ENCODE measurements around the gene SENP1.
A peak's percentile ranks its signal among the peaks of the same experiment; 100 is the strongest.
"Not testable (repeated sequence)": the region's sequence is repeated elsewhere in the genome, so short reads cannot be mapped to it uniquely, and the experiment has no call there.

SENP1 gene

DNA sequence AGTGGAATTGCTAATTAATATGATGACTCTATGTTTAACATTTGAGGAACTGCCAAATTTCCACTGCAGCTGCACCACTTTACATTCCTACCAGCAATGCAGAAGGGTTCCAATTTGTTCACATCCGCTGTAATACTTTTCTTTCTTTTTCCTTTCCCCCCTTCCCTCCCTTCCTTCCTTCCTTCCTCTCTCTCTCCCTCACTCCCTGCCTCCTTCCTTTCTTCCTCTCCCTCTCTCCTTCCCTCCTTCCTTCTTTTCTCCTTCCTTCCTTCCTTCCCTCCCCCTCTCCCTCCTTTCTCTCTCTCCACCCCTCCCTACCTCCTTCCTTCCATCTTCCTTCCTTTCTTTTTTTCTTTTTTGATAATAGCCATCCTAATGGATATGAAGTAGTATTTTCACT lies 10.1 kb upstream of the SENP1 start:
- no peak for DNase-seq (ENCODE audit: extremely low read depth in 1 of 2, low read depth in 1 of 2)

DNA sequence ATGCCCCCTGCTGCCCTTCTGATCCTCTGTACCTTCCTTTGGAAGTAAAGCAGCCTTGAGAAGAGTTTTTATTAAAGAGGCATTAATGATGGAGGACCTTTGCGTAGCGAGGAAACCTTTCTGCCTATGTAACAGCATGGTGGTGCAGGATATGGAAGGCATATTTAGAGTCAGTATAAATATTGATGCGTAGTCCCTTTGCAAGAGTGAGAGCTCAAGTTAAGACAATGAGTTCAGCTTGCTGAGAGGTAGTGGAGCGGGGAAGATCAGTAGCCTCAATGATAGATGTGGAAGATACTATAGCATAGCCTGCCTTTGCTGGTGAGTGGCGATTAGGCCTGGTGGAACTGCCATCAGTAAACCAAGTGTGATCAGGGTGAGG lies 5.4 kb upstream of the SENP1 start:
- not testable (repeated sequence) for DNase-seq (ENCODE audit: extremely low read depth in 1 of 2, low read depth in 1 of 2)

DNA sequence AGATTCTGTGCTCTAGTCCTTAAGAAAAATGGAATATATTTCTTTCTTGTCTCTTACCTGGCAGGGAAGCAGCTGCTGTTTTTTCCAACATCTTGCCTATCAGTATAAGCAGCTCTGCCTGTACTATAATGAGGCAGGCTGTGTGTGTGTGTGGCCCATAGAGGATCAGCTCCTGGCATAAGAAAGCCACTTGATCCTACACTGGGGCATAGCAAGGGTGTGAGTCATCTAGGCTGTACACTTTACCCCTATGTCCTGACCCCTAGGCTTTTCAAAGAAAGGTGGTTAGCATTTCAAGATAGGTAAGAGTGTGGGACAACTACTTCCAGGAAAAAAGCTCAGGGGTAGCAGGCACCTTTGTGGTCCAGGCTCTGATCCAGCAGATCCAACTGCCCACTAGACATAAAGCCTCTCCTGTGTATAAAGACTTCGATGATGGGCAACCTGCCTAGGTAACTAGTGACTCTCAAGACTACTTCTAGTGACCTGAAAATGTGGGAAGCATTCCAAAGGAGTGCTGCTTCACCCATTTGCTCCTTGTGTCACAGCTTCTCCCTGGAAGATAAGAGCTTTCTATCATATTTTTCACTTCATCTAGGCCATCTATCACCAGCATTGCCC lies 4.9 kb upstream of the SENP1 start:
- DNase-seq (ENCODE audit: extremely low read depth in 1 of 2, low read depth in 1 of 2), result no peak

DNA sequence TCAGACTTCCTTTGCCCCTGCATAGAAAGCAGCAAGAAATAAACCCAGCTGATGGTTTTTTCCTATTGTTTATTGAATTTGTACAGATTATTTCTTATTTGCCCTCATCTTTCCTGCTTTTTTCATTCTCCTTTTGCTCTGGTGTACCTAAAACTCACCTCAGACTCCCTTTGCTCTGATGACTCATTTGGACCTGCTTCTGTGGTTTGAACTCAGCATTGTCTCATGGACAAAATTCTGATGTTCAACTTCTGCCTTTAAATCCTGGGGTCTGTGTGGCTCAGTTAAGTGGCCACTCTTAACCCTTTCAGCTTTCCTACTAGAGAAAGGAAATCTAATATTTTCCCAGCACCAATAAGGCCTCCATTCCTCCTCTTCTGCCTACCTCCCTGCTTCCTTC lies 3.5 kb upstream of the SENP1 start:
- DNase-seq (ENCODE audit: extremely low read depth in 1 of 2, low read depth in 1 of 2), result no peak

DNA sequence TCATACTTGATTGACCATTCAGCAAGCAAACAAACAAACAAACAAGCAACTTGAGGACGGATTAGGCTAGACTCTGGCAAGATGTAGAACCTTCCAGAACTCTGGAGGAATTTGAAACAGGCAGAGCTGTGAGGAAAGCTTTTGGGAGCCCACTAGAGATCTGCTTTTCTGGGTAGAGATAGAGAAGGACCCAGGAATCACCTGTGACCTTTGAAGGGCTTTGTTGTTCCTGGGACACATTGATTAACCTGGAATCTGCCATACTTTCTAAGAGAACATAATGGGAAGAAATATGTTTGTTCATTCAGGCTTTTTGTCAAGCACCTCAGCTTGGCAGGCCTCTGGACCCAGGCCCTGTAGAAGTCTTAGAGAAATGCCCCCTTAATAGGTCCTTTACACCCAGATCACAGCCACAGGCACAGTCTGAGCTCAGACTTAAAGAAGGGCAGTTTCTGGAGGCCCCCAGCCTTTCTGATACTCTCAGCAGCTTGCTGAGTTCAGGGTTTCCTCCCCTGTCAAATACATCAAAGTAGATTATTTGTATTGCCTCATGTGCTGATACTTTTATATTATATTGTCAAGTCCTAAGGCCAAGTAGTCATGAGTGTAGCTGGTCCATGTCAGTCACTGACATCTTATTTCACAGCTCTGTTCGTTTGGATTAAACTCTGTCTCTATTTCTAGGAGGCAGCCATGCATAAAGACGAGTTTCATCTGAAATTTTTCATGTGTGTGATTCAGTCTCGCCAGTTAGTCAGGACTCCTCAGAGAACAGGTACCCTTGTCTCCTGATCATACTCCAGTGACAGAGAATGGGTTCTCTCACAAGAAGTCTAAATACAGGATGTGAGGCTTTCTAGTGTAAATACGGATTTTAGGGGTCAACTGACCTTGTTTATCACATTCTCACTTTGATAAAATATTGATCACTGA lies 1.1 kb upstream of the SENP1 start:
- no peak for DNase-seq (ENCODE audit: extremely low read depth in 1 of 2, low read depth in 1 of 2)

DNA sequence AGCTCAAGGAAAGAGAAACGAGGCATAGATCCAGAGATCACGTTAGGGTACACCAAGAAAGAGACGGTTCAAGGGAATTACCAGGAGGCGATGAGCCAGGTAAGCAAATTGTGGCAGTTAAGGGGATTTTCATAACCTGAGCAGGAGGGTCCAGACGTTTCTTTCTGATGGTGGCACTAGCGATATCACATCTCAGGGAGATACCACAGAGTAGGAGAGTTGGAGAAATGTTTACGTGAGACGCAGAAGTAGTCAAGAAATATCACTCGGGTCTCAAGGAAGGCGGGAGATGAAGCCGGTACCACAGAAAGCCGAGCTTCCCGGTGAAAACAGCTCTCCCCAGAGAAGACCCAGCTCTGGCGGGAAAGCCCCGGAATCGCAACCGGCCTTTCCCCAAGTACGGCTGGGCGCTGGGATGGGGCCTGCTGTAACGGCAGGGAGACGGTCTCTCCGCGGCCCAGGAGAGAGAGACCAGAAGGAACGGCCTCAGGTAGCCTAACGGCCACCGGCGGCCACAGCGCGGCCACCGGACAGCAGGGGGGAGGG lies 485 bp downstream of the SENP1 start:
- DNase-seq (ENCODE audit: extremely low read depth in 1 of 2, low read depth in 1 of 2), result peak in 1 of 2 donors; percentile 36

DNA sequence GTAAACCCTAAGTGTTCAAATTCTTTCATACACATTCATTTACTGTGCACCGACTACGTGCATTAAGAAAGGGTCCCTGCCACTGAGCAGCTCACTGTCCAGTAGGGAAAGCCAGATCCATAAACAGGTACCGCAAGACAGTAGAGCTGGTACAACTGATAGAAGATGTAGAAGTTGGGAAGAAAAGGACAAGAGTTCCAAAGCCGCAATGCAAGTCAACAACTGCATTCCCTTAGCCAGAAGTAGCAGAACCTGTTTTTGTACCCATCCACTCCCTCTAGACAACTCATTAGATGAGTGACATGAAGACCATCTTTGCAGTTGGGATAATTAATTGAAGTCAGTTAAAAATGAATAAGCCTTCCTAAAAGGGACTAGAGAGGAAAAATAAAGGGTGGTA lies 1.3 kb downstream of the SENP1 start:
- no peak for DNase-seq (ENCODE audit: extremely low read depth in 1 of 2, low read depth in 1 of 2)

DNA sequence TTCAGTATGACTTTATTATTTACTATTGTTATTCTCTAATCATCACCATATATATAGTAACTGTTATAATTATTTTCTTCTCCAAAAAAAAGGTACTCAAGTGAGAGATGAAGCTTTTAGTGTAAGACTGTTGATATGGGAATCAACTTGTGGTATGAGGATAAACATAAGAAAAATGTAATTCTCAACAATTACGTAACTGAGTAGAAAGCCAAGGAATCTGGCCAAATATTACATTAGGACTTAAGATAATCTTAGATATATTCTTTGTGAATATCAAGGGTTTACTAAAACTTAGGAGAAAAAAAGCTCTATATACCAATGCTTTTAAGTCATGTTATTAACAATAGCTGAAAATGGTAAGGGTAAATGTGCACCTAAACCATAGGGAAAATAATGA lies 13.3 kb downstream of the SENP1 start:
- DNase-seq (ENCODE audit: extremely low read depth in 1 of 2, low read depth in 1 of 2), result no peak

DNA sequence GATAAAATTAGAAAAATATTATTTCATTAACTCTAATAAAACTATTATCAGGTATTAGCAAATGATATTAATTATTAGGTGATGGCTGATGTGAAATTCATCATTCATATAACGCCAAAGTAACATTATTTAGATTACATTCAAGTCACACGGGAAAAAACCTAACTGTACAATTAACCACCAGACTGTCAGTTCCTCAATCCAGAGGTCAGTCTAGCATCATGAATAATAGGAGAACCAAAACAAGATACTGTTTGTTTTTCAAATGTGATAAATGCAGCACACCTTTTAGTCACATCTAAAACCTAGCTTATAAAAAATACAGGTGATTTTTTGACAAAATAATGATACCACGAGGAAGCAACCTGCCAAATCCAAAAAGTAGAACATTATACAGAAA lies 19.6 kb downstream of the SENP1 start:
- DNase-seq (ENCODE audit: extremely low read depth in 1 of 2, low read depth in 1 of 2), result no peak

DNA sequence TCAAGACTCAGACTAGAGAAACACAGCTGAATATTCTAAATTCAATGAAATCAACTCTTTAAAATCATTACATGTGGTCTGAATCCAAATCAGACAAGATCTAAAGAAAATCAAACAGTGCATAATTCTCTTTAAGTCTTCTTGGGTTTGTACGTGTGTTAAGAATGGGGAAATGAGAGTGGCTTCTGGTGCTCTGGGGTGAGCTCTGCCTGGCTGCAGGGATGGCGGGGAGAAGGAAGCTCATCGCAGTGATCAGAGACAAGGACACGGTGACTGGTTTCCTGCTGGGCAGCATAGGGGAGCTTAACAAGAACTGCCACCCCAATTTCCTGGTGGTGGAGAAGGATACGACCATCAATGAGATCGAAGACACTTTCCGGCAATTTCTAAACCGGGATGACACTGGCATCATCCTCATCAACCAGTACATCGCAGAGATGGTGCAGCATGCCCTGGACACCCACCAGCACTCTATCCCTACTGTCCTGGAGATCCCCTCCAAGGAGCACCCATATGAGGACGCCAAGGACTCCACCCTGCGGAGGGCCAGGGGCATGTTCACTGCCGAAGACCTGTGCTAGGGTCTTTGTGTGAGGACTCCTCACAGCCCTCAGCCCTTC lies 20.9 kb downstream of the SENP1 start:
- DNase-seq (ENCODE audit: extremely low read depth in 1 of 2, low read depth in 1 of 2), result no peak

DNA sequence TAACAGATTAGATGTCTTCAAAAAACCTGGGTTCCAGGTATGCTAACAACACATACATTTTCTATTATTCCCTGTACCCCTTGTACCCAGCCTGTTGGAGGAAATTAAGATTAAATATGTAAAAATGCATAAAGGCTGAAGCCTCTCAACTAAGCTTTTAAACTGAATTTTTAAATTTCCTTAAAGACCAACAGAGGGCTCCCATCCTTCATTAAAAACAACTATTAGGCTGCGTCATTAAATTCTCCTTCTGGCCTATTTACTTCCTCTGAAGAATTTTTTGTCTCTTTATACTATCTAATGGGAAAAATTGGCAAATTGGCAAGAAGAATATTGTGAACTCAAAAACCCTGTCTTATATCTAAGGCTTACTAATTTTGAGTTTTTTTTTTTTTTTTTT lies 21.8 kb downstream of the SENP1 start:
- DNase-seq (ENCODE audit: extremely low read depth in 1 of 2, low read depth in 1 of 2), result no peak

DNA sequence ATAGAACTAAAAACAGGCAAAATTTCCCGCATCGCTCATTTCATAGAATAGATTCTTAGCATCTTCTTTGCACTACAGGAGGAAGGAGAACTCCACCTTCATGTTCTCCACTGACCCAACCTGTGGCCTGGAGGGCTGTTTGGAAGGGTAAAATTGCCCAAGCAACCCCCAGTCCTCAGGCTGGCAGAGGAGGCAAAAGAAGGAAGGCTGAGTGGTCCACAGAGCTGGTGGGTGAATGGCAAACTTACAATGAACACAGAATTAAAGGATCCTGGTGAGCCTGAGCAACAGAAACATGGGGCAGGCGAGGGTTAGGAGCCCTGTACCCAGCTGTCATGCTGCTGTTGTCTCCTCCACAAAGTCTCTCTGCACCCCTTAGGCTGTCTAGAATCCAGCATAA lies 25.1 kb downstream of the SENP1 start:
- DNase-seq (ENCODE audit: extremely low read depth in 1 of 2, low read depth in 1 of 2), result no peak

DNA sequence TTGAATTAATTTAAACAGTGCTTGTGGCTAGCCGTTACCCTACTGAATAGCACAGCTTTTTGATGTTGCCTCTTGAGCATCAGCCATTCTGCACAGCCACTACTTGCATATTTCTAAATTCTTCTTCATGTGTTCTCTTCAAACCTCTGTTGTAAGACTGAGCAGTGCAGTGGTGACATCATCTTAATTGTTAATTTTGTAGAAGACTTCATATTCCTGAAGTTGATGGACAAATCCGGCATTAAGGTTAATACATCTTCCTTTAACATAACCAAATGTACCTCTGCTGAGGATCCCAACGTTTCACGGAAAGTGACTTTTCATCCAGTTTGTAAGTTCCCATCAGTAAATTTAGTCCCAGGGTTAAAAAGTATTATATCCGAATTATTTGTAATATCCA lies 25.6 kb downstream of the SENP1 start:
- DNase-seq (ENCODE audit: extremely low read depth in 1 of 2, low read depth in 1 of 2), result no peak

DNA sequence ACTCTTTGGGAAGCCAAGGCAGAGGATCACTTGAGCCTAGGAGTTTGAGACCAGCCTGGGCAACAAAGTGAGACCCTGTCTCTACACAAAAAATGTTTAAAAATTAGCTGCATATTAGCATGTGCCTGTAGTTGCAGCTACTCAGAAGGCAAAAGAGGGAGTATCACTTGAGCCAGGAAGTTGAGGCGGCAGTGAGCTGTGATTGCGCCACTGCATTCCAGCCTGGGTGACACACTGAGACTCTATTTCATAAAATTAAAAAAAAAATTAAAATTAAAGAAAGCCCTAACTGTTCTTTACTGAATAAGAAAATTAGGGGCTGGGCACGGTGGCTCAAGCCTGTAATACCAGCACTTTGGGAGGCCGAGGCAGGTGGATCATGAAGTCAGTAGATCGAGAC lies 27.0 kb downstream of the SENP1 start:
- no peak for DNase-seq (ENCODE audit: extremely low read depth in 1 of 2, low read depth in 1 of 2)

DNA sequence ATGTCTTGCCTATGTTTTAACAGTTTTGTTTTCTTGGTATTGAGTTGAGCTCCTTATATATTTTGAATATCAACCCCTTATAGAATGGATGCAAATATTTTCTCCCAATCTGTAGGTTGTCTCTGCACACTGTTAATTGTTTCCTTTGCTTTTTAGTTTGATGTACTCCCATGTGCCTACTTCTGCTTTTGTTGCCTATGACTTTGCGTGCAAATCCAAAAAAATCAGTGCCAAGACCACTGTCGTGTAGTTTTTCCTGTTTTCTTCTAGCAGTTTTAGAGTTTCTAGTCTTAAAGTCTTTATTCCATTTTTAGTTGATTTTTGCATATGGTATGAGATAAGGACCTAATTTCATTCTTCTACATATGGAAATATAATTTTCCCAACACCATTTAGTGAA lies 28.8 kb downstream of the SENP1 start:
- DNase-seq (ENCODE audit: extremely low read depth in 1 of 2, low read depth in 1 of 2), result no peak

DNA sequence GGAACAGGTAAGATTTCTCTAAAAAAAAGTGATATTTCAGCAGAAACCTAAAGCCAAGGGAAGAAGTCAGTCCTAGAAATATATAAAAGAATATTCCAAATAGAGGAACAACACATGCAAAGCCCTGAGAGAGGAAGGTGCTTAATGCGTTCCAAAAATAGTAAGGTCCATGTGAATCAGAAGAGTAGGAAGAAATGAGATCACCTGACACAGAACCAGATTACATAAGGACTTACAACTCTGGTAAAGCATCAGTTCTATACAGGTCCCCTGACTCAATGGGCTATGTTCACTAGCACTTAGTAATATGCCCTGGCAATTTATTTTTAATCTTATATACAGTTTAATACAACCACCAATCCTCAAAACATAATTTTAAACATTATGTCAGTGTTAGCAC lies 30.0 kb downstream of the SENP1 start:
- DNase-seq (ENCODE audit: extremely low read depth in 1 of 2, low read depth in 1 of 2), result no peak

DNA sequence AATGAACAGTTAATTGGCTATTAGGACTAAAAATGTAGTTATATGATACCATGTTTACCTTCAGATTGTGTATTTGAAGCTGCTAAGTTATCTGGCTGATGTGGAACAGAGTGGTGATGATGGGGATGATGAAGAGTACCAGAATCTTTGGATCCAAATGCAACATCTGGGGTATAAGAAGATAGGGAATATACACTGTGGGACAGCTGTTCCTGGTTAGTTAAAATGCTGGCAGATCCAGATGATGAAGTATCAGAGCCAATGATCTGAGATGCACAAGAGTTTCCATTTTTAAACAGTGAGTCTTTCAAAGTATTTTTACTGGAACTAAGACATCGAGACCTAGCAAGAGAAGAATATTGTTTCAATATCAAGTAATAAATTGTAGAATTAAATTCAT lies 31.6 kb downstream of the SENP1 start:
- DNase-seq (ENCODE audit: extremely low read depth in 1 of 2, low read depth in 1 of 2), result no peak

DNA sequence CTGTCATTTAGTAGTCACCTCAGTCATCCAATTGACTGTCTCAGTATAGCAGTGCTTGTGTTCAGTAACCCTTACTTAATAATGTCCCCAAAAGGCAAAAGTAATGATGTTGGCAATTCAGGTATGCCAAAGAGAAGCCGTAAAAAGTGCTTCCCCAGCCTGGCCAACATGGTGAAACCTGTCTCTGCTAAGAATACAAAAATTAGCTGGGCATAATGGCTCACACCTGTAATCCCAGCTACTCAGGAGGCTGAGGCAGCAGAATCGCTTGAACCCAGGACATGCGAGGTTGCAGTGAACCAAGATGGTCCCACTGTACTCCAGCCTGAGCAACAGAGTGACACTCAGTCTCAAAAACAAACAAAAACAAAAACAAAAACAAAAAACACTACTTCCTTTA lies 33.6 kb downstream of the SENP1 start:
- no peak for DNase-seq (ENCODE audit: extremely low read depth in 1 of 2, low read depth in 1 of 2)

DNA sequence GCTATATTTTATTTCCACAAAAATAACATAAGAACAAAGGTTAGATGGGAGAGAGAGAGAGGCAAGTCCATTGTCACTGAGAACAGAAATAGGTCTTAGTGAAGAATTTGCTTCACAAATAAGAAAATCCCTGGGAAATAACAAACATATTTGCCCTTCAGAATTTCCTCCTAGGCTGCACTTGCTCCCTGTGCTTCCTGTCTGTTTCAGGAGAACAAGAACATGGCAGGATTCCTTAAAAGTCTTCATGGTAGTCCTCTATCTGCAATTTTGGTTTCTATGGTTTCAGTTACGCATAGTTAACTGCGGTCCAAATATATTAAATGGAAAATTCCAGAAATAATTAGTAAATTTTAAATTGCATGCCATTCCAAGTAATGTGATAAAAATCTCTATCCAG lies 34.1 kb downstream of the SENP1 start:
- DNase-seq (ENCODE audit: extremely low read depth in 1 of 2, low read depth in 1 of 2), result no peak

DNA sequence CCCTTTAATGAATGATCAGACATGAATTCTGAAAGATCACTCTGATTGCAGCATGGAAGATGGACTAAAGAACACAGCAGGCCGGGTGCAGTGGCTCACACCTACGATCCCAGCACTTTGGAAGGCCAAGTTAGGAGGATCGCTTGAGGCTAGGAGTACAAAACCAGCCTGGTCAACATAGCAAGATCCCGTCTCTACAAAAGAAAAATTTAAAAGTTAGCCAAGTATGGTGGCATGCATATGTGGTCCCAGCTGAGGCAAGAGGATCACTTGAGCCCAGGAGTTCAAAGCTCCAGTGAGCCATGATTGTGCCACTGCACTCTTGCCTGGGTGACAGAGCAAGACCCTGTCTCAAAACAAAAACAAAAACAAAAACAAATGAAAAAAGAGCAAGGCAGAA lies 35.1 kb downstream of the SENP1 start:
- no peak for DNase-seq (ENCODE audit: extremely low read depth in 1 of 2, low read depth in 1 of 2)

DNA sequence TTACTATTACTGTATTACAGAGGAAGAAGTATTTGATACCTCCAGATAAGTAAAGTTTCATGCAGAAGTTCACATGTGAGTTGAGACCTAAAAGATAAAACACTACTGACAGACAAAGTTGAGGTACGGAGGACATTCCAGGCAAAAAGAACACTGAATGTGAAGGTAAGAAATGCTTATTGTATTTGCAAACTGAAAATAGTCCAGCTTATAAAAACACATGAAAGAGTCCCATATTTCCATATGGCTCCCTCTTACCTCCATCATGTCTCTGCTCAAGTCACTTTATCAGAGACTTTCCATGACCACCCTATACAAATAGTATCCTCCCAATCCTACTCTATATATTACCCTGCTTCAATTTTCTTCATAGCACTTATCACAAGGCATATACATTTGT lies 35.8 kb downstream of the SENP1 start:
- DNase-seq (ENCODE audit: extremely low read depth in 1 of 2, low read depth in 1 of 2), result no peak

DNA sequence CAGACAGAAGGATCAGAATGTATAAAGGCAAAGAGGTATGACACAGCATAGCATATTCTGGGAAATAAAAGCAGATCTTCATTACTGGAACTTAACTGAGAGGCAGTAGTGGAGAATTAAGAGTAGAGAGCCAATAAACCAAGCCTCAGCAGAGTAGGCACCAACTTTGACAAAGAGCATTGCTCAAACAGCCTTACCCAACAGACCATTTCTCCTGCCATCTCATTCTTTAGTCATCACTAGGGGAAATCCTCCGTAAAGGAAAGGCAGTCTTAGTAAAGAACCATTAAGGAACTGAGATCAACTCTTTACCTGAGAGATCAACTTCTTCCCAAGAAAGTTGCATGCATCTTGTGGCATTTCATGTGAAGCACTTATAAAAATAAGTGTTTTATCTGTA lies 36.6 kb downstream of the SENP1 start:
- DNase-seq (ENCODE audit: extremely low read depth in 1 of 2, low read depth in 1 of 2), result no peak

Data from activated CD8-positive, alpha-beta memory T cell treated with anti-CD3 and anti-CD28 coated beads for 1 hour (primary cell).